Hepatocyte (in vitro differentiated cells): ENCODE data around the gene ABCA13.

Experiments used
- EZH2phosphoT487 ChIP-seq: fragments of 200-600 bp; sonication (generic); IDR thresholded peaks from one replicate; pipeline ENCODE4 v1.6.1; 2018; ENCODE audit warnings: antibody characterized with exemption, mild to moderate bottlenecking, low read depth, moderate library complexity; ENCODE audit not compliant: unreplicated experiment, severe bottlenecking
- TF ChIP-seq, protein P1 (sequence below): fragments of 200-600 bp; sonication (generic); IDR thresholded peaks from 2 replicates; pipeline ENCODE4 v1.5.1; 2016; ENCODE audit warnings: antibody characterized with exemption, mild to moderate bottlenecking; ENCODE audit not compliant: poor library complexity

DNA sequence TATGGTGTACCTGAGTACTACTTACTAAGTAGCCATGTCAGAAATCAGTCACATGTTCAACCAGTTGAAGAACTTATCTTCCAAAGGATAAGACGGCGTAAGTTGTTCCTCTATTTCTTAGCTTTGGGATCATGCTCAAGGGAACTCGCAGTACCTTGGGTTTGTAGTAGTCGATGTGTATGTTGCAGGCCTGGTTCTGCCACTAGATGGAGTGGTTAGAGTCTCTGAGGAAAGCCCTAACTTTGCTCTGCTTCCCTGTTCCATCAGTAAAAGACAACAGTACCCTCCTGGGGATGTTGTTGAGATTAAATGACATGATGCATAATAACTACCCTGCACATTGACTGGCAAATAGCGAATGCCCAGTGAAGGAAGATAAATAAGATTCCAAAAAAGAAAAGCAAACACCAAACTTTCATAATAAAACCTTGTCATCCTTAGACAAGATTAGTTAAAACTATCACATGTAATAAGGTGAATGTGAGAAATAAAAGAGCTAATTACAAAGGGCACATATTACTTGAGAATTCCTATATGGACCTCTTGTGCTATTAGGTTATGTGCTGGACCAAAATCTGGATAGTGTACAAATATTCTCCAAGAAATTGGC lies 165.9 kb downstream of the ABCA13 start:
- TF ChIP-seq, protein P1, sequence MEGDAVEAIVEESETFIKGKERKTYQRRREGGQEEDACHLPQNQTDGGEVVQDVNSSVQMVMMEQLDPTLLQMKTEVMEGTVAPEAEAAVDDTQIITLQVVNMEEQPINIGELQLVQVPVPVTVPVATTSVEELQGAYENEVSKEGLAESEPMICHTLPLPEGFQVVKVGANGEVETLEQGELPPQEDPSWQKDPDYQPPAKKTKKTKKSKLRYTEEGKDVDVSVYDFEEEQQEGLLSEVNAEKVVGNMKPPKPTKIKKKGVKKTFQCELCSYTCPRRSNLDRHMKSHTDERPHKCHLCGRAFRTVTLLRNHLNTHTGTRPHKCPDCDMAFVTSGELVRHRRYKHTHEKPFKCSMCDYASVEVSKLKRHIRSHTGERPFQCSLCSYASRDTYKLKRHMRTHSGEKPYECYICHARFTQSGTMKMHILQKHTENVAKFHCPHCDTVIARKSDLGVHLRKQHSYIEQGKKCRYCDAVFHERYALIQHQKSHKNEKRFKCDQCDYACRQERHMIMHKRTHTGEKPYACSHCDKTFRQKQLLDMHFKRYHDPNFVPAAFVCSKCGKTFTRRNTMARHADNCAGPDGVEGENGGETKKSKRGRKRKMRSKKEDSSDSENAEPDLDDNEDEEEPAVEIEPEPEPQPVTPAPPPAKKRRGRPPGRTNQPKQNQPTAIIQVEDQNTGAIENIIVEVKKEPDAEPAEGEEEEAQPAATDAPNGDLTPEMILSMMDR: peak; percentile 59
- no peak for TF ChIP-seq EZH2phosphoT487
